Upper lobe of right lung (tissue), 1 donor: ENCODE results near the gene IL4R. TPM values are rescaled to one million over a fixed set of nuclear protein-coding genes. Genes with fewer than 3 reads are reported as not detected.
A peak's percentile ranks its signal among the peaks of the same experiment; 100 is the strongest.
"Not testable (repeated sequence)": the region's sequence is repeated elsewhere in the genome, so short reads cannot be mapped to it uniquely, and the experiment has no call there.

Source experiments
- ATAC-seq: fragments of 200-7000 bp; cut with Tn5 transposase; one replicate; pipeline ENCODE4 v1.9.1; 2020; ENCODE audit warnings: mild to moderate bottlenecking, moderate library complexity
- DNase-seq: peaks from one replicate; pipeline ENCODE4 v3.0.0-alpha.2; 2020
- H3K27ac ChIP-seq: fragments of 200-600 bp; one replicate; pipeline ENCODE4 v1.8.0; 2022
- H3K27me3 ChIP-seq: fragments of 200-600 bp; one replicate; pipeline ENCODE4 v1.8.0; 2022; ENCODE audit warnings: mild to moderate bottlenecking
- H3K36me3 ChIP-seq: fragments of 200-600 bp; one replicate; pipeline ENCODE4 v1.8.0; 2022
- H3K4me1 ChIP-seq: fragments of 200-600 bp; one replicate; pipeline ENCODE4 v1.8.0; 2022
- H3K4me3 ChIP-seq: fragments of 200-600 bp; one replicate; pipeline ENCODE4 v1.8.0; 2022; ENCODE audit warnings: mild to moderate bottlenecking
- H3K9me3 ChIP-seq: fragments of 200-600 bp; one replicate; pipeline ENCODE4 v1.8.0; 2022
- intact Hi-C: fragments of 100-400 bp; cut with DNase I; formaldehyde crosslinking; loops from one replicate; pipeline ENCODE4 v1.11.0; 2022
- total RNA-seq: library from RNA; stranded (reverse); fragmentation: NEBNext Ultra II Directional; extraction: Animal tissue kit (Norgen Biotek cat#: 25700); gene quantifications from one replicate; pipeline ENCODE4 v1.2.1, GENCODE V29; 2021
- TF ChIP-seq, protein P1 (sequence below): fragments of 200-600 bp; IDR thresholded peaks from one replicate; pipeline ENCODE4 v1.8.0; 2022; ENCODE audit warnings: antibody characterized with exemption
- donor health status: DM: no; HTN: yes; CAD: no; lungs with severe emphysema.

The IL4R gene
- total RNA-seq, 1 donor from 2014 or later = 153 TPM

DNA sequence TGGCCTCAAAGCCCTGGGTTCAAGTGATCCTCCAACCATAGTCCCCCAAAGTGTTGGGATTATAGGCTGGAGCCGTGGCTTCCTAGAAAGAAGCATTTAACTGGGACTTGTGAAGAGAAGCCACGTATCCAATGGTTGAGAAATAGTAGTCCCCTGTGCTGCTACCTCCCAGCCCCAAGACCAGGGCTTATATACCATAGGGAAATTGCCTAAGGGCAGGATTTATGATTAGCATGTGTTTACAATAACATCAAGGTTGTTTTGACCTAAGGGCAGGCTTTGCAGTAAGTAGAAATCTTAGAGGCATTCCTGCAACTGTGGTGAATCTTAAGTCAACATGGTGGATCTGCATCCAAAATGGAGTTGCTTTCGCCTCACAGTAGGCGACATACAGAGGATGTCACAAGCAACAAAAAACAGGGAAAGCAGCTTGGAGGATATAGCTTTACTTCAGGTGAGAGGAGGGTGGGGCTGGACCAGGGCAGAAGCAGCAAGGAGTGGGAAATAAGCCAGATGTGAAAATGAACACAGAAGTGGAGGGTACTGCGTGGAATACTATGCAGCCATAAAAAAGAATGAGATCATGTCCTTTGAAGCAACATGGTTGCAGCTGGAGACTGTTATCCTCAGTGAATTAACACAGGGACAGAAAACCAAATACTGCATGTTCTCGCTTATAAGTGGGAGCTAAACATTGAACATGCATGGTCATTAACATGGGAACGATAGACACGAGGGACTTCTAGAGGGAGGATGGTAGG is 26.5 kb upstream of the IL4R start:
- H3K27me3 ChIP-seq = no peaks in the 10 kb centered on the region
- H3K4me1 ChIP-seq = peaks cover 15% of the 10 kb centered on the region
- intact Hi-C loops = no loop called here
- H3K4me3 ChIP-seq = no peak overlapping the region
- TF ChIP-seq, protein P1, sequence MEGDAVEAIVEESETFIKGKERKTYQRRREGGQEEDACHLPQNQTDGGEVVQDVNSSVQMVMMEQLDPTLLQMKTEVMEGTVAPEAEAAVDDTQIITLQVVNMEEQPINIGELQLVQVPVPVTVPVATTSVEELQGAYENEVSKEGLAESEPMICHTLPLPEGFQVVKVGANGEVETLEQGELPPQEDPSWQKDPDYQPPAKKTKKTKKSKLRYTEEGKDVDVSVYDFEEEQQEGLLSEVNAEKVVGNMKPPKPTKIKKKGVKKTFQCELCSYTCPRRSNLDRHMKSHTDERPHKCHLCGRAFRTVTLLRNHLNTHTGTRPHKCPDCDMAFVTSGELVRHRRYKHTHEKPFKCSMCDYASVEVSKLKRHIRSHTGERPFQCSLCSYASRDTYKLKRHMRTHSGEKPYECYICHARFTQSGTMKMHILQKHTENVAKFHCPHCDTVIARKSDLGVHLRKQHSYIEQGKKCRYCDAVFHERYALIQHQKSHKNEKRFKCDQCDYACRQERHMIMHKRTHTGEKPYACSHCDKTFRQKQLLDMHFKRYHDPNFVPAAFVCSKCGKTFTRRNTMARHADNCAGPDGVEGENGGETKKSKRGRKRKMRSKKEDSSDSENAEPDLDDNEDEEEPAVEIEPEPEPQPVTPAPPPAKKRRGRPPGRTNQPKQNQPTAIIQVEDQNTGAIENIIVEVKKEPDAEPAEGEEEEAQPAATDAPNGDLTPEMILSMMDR = no peak
- peak overlapping the region; percentile 31 for H3K27ac ChIP-seq
- ATAC-seq = no peak
- H3K9me3 ChIP-seq = no peaks in the 10 kb centered on the region
- DNase-seq = no peak
- no peaks in the 10 kb centered on the region for H3K36me3 ChIP-seq

DNA sequence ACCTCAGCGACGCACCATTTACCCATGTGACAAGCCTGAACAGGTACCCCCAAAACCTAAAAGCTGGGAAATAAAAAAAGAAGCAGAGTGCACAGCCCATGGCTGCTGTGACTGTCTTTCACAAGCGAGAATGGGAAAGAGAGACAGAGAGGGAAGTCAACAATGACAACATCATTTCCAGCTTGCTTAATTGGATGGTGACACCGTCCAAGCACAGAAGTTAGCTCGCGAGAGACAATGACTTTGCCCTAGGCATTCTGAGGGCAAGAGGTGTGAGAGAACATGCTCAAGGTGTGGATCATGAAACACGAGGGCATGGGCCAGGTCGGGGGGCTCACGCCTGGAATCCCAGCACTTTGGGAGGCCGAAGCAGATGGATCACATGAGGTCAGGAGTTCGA is 25.9 kb upstream of the IL4R start:
- Histone ChIP-seq H3K27ac (no peak overlapping the region), H3K9me3 (no peaks in the 10 kb centered on the region), H3K4me1 (peaks cover 15% of the 10 kb centered on the region), H3K36me3 (no peaks in the 10 kb centered on the region), H3K27me3 (no peaks in the 10 kb centered on the region), H3K4me3 (no peak overlapping the region)
- intact Hi-C loops = no loop called here
- peak; percentile 65 for ATAC-seq
- no peak for DNase-seq
- TF ChIP-seq, protein P1 = no peak

DNA sequence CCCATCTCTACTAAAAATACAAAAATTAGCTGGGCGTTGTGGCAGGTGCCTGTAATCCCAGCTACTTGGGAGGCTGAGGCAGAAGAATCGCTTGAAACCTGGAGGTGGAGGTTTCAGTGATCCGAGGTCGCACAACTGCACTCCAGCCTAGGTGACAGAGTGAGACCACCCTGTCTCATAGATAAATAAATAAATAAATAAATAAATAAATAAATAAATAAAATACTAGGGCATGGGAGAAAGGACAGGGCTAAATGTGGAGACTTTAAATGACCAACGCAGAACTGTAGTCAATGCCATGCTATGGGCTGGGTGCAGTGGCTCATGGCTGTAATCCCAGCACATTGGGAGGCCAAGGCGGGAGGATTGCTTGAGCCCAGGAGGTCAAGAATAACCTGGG is 25.5 kb upstream of the IL4R start:
- DNase-seq, intact Hi-C loops, H3K9me3 ChIP-seq, H3K27me3 ChIP-seq, ATAC-seq, H3K36me3 ChIP-seq, H3K4me3 ChIP-seq, H3K27ac ChIP-seq: not testable (repeated sequence)
- peaks cover 15% of the 10 kb centered on the region for H3K4me1 ChIP-seq

DNA sequence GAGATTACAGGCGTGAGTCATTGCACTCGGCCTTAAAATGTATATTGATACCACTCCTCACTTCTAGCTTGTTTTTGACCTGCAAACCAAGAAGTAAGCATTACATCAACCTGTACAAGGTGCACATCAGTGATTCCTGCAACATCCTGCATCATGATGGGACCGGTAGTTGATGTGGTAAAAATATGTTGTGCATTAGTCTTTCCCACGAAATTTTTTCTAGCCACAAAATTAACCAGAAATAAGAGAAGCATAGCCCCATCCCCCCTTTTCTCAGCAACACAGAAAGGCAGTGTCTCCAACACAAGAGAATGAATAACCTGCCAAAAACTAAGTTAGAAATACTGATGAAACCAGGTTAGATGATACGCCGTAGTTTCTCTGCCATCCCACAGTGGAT is 24.1 kb upstream of the IL4R start:
- no peak overlapping the region for H3K4me3 ChIP-seq
- ATAC-seq (no peak), DNase-seq (no peak)
- intact Hi-C loops = no loop called here
- peaks cover 15% of the 10 kb centered on the region for H3K4me1 ChIP-seq
- H3K27me3 ChIP-seq = no peaks in the 10 kb centered on the region
- TF ChIP-seq, protein P1 = no peak
- H3K36me3 ChIP-seq = no peaks in the 10 kb centered on the region
- no peaks in the 10 kb centered on the region for H3K9me3 ChIP-seq
- no peak overlapping the region for H3K27ac ChIP-seq

DNA sequence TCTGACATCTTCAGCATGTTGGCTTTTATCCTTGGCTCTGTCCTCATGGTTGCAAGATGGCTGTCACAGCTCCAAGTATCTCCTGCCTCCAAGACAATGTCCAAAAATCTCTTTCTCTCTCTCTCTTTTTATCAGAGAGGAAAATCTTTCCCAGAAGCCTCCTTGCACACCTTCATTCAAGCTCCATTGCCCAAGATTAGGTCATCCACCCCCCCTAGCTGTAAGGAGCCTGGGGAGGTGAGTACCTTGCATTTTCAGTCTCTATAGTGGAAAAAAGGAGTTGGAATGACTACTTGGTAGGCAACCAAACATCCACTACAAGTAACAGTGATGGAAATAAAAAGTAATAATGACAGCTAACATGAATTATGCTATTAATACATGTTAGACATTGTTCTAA is 23.2 kb upstream of the IL4R start:
- no peaks in the 10 kb centered on the region for H3K36me3 ChIP-seq
- H3K27ac ChIP-seq = no peak overlapping the region
- H3K27me3 ChIP-seq = no peaks in the 10 kb centered on the region
- DNase-seq (no peak), ATAC-seq (no peak)
- no peaks in the 10 kb centered on the region for H3K9me3 ChIP-seq
- peaks cover 13% of the 10 kb centered on the region for H3K4me1 ChIP-seq
- intact Hi-C loops = no loop called here
- H3K4me3 ChIP-seq = no peak overlapping the region
- TF ChIP-seq, protein P1 = no peak

DNA sequence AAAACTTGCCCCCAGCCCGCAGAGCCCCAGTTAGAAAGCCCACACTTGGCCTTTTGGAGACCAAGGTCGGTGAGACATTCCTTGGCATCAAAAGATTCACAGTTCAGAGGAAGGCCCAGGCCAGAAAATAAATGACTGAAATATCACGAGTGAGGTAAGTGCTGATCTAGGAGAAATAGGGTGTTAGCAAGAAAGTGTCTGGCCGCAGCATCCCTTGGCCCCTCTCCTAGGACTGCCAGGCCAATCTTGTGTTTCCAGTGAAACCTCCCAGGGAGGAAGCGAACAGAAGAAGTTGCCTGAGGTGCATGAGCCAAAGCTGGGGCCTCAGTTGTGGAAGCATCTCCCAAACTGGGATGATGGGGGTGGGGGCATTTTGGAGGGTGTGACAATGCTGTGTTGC is 22.7 kb upstream of the IL4R start:
- intact Hi-C loops = no loop called here
- Histone ChIP-seq H3K4me3 (no peak overlapping the region), H3K27me3 (no peaks in the 10 kb centered on the region), H3K9me3 (no peaks in the 10 kb centered on the region), H3K4me1 (peaks cover 11% of the 10 kb centered on the region), H3K27ac (no peak overlapping the region), H3K36me3 (no peaks in the 10 kb centered on the region)
- ATAC-seq (no peak), DNase-seq (no peak)
- TF ChIP-seq, protein P1 = no peak
